ENCODE results near the gene MC4R. TPM values are rescaled to one million over a fixed set of nuclear protein-coding genes. Genes with fewer than 3 reads are reported as not detected.

The MC4R gene
- total RNA-seq, 4 donors from 2014 or later: not detected

DNA sequence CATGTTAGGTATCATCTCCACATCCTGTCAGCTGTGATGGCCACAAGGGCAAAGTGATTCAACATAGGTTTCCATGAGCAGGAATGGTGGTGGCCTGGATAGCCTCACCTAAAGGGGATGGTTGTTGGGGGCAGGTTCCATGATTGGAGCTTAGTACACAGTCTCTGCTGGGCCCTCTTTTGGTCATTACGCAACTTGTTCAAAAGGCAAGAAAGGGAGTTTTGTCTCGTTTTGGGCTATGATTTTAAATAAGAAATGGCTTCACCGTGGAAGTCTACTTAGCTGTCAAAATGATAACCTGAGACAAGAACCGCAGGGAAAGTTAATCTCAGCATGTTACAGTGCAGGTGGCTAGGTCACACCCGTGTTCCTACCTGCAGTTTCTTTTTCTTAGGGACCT is 13.1 kb upstream of the MC4R start:
- TF ChIP-seq CTCF (IDR thresholded peaks at IDR 0.05) (no peak), POLR2A (IDR thresholded peaks at IDR 0.05) (no peak)
- 89 to 94% methylated on average over 5 of the region's 5 CpGs for WGBS, 2 donors
- no peak for DNase-seq (ENCODE audit: low spot score in 2 of 2)
- H3K4me3 ChIP-seq (ENCODE audit: low read depth, poor library complexity, severe bottlenecking): no peak overlapping the region
- intact Hi-C loops (cut with DNase I; ENCODE audit: low total_unique reads): no loop called here

GRCh38 chr18:60383893-60384292 is 11.3 kb upstream of the MC4R start:
- 72 to 78% methylated on average over 2 of the region's 2 CpGs for WGBS, 2 donors
- intact Hi-C loops (cut with DNase I; ENCODE audit: low total_unique reads): no loop called here
- no peak overlapping the region for H3K4me3 ChIP-seq (ENCODE audit: low read depth, poor library complexity, severe bottlenecking)
- no peak for DNase-seq (ENCODE audit: low spot score in 2 of 2)
- TF ChIP-seq CTCF (IDR thresholded peaks at IDR 0.05) (no peak), POLR2A (IDR thresholded peaks at IDR 0.05) (no peak)

DNA sequence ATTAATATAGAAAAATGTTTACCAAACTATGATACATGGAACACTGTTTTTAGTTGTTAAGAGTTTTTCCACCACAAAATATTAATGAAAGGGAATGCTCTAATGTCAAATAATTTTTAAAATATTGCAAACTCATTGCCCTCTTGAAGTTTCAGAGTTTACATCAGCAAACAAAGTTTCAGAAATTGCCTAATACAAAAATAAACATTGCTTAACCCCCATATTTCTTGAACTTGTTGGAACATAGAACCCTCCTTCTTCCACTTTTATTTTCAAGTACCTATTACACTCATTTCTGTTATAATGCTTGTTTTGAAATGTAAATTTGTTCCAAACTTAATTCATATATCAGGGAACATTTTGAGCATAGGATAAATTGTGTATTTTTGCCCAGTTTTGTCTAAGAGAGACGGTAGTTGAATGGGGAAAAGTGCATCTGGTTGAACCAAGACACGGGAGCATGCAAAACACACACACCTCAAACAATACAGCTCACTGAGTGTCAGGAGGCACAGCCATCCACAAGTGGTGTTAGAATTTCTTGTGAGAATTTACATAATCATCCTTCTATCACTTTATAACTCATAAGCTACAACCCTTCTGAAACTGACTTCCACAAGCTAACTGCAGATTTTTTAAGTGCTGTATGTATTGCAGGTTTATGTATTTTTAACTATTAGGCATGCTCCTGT is 5.3 kb upstream of the MC4R start:
- no peak for DNase-seq (ENCODE audit: low spot score in 2 of 2)
- no peak overlapping the region for H3K4me3 ChIP-seq (ENCODE audit: low read depth, poor library complexity, severe bottlenecking)
- intact Hi-C loops (cut with DNase I; ENCODE audit: low total_unique reads): no loop called here
- 87 to 88% methylated on average over 2 of the region's 2 CpGs for WGBS, 2 donors
- no peak for TF ChIP-seq POLR2A (IDR thresholded peaks at IDR 0.05)
- TF ChIP-seq CTCF (IDR thresholded peaks at IDR 0.05): no peak

- intact Hi-C loops (cut with DNase I; ENCODE audit: low total_unique reads): no loop called here
- TF ChIP-seq POLR2A (IDR thresholded peaks at IDR 0.05): no peak
- TF ChIP-seq CTCF (IDR thresholded peaks at IDR 0.05): no peak
- DNase-seq (ENCODE audit: low spot score in 2 of 2): no peak
- no peak overlapping the region for H3K4me3 ChIP-seq (ENCODE audit: low read depth, poor library complexity, severe bottlenecking)
- WGBS, 2 donors: 27 to 41% methylated on average over 4 of the region's 4 CpGs
Measured at GRCh38 chr18:60372132-60372531, 443 bp downstream of the MC4R start.

DNA sequence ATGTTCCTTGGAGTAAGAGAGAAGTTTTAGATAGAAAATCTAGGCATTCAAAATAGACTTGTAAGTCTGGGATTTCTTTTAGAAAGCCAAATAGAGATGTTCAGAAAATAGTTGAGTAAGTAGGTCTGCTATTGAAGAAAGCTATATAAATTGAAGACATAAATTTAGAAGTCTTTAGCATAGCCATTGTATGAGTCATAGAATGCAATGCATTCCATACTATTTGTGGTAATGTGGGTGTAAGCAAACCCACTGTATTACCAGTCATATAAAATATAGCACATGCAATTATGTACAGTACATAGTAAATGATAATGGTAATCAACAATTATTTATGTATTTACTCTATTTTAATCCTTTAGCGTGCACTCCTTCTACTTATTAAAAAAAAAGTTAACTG is 14.1 kb downstream of the MC4R start:
- TF ChIP-seq CTCF (IDR thresholded peaks at IDR 0.05): no peak
- TF ChIP-seq POLR2A (IDR thresholded peaks at IDR 0.05): no peak
- DNase-seq (ENCODE audit: low spot score in 2 of 2): no peak
- no peak overlapping the region for H3K4me3 ChIP-seq (ENCODE audit: low read depth, poor library complexity, severe bottlenecking)
- intact Hi-C loops (cut with DNase I; ENCODE audit: low total_unique reads): no loop called here
- 46 to 63% methylated on average over 1 of the region's 1 CpG for WGBS, 2 donors

DNA sequence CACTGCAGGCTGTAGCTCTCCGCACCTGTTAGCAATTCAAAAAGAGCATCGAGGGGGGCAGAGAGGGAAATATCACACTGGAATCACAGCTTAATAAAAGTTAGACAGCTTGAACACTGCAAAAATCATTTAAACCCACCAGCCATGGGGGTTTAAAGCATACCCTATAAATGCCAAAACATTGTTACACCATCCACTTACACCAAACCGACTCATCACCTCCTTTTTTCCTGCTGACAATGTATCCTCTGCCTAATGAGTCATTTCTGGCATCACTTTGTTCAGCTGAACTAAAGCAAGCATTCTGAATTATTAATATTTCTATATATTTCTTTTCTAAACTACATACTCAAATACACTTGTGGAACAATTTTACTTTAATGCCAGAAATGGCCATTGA is 21.6 kb downstream of the MC4R start:
- intact Hi-C loops (cut with DNase I; ENCODE audit: low total_unique reads): no loop called here
- no peak for TF ChIP-seq POLR2A (IDR thresholded peaks at IDR 0.05)
- 53 to 59% methylated on average over 3 of the region's 3 CpGs for WGBS, 2 donors
- H3K4me3 ChIP-seq (ENCODE audit: low read depth, poor library complexity, severe bottlenecking): no peak overlapping the region
- no peak for DNase-seq (ENCODE audit: low spot score in 2 of 2)

Measured in lower leg skin (tissue), 4 donors.